Measurements from ENCODE around the gene ATP6V1C2.

- TF ChIP-seq CTCF (IDR thresholded peaks at IDR 0.05; ENCODE audit: poor library complexity, severe bottlenecking) (no peak), EZH2 (IDR thresholded peaks at IDR 0.05; ENCODE audit: borderline replicate concordance, insufficient read depth, low read length, poor library complexity, severe bottlenecking) (no peak), RAD21 (conservative IDR thresholded peaks at IDR 0.05) (no peak), POLR2AphosphoS5 (IDR thresholded peaks at IDR 0.05) (no peak), TAF1 (IDR thresholded peaks at IDR 0.05; ENCODE audit: low read depth) (no peak), REST (IDR thresholded peaks at IDR 0.05; ENCODE audit: borderline replicate concordance) (no peak), EP300 (conservative IDR thresholded peaks at IDR 0.05; ENCODE audit: poor library complexity, severe bottlenecking) (no peak), MXI1 (conservative IDR thresholded peaks at IDR 0.05; ENCODE audit: poor library complexity, severe bottlenecking) (no peak), SMC3 (conservative IDR thresholded peaks at IDR 0.05; ENCODE audit: poor library complexity) (no peak)
Observed at GRCh38 chr2:10716581-10716980, 4.8 kb upstream of the ATP6V1C2 start.

Measured in neural cell (in vitro differentiated cells).